ENCODE measurements around the gene RNF114. TPM values are rescaled to one million over a fixed set of nuclear protein-coding genes. Genes with fewer than 3 reads are reported as not detected.

The RNF114 gene
- polyA plus RNA-seq, 1 donor from 2014 or later = 109 TPM

DNA sequence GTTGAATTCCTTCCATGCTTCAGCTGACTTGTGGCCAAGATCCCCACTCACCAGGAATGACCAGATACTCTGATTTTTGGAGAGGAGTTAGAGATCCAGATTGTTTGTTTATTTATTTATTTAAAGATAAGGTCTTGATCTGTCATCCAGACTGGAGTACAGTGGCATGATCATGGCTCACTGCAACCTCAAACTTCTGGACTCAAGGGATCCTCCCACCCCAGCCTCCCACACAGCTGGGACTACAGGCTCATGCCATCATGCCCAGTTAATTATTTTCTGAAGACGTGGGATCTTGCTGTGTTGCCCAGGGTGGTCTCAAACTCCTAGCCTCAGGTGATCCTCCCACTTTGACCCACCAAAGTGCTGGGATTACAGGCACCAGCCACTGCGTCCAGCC lies 16.7 kb upstream of the RNF114 start:
- H3K27me3 ChIP-seq (ENCODE audit: insufficient read depth, low read depth, low read length) = no peaks in the 10 kb centered on the region
- no peak overlapping the region for H3K9ac ChIP-seq (ENCODE audit: low read length)
- H3K9me3 ChIP-seq (ENCODE audit: low read length) = no peaks in the 10 kb centered on the region
- TF ChIP-seq RAD21 (conservative IDR thresholded peaks at IDR 0.05) (no peak), EP300 (conservative IDR thresholded peaks at IDR 0.05; ENCODE audit: poor library complexity, severe bottlenecking) (no peak), TAF1 (IDR thresholded peaks at IDR 0.05; ENCODE audit: low read depth) (no peak), EZH2 (IDR thresholded peaks at IDR 0.05; ENCODE audit: borderline replicate concordance, insufficient read depth, low read length, poor library complexity, severe bottlenecking) (no peak), SMC3 (conservative IDR thresholded peaks at IDR 0.05; ENCODE audit: poor library complexity) (no peak), POLR2AphosphoS5 (IDR thresholded peaks at IDR 0.05) (no peak), MXI1 (conservative IDR thresholded peaks at IDR 0.05; ENCODE audit: poor library complexity, severe bottlenecking) (no peak)
- TF ChIP-seq, protein P1, sequence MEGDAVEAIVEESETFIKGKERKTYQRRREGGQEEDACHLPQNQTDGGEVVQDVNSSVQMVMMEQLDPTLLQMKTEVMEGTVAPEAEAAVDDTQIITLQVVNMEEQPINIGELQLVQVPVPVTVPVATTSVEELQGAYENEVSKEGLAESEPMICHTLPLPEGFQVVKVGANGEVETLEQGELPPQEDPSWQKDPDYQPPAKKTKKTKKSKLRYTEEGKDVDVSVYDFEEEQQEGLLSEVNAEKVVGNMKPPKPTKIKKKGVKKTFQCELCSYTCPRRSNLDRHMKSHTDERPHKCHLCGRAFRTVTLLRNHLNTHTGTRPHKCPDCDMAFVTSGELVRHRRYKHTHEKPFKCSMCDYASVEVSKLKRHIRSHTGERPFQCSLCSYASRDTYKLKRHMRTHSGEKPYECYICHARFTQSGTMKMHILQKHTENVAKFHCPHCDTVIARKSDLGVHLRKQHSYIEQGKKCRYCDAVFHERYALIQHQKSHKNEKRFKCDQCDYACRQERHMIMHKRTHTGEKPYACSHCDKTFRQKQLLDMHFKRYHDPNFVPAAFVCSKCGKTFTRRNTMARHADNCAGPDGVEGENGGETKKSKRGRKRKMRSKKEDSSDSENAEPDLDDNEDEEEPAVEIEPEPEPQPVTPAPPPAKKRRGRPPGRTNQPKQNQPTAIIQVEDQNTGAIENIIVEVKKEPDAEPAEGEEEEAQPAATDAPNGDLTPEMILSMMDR (IDR thresholded peaks at IDR 0.05; ENCODE audit: poor library complexity, severe bottlenecking) = no peak
- TF ChIP-seq, protein P2, sequence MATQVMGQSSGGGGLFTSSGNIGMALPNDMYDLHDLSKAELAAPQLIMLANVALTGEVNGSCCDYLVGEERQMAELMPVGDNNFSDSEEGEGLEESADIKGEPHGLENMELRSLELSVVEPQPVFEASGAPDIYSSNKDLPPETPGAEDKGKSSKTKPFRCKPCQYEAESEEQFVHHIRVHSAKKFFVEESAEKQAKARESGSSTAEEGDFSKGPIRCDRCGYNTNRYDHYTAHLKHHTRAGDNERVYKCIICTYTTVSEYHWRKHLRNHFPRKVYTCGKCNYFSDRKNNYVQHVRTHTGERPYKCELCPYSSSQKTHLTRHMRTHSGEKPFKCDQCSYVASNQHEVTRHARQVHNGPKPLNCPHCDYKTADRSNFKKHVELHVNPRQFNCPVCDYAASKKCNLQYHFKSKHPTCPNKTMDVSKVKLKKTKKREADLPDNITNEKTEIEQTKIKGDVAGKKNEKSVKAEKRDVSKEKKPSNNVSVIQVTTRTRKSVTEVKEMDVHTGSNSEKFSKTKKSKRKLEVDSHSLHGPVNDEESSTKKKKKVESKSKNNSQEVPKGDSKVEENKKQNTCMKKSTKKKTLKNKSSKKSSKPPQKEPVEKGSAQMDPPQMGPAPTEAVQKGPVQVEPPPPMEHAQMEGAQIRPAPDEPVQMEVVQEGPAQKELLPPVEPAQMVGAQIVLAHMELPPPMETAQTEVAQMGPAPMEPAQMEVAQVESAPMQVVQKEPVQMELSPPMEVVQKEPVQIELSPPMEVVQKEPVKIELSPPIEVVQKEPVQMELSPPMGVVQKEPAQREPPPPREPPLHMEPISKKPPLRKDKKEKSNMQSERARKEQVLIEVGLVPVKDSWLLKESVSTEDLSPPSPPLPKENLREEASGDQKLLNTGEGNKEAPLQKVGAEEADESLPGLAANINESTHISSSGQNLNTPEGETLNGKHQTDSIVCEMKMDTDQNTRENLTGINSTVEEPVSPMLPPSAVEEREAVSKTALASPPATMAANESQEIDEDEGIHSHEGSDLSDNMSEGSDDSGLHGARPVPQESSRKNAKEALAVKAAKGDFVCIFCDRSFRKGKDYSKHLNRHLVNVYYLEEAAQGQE (IDR thresholded peaks at IDR 0.05; ENCODE audit: borderline replicate concordance) = no peak
- H4K20me1 ChIP-seq (ENCODE audit: insufficient read depth) = no peaks in the 10 kb centered on the region
- H3K27ac ChIP-seq (ENCODE audit: low read length) = no peak overlapping the region
- H3K9me2 ChIP-seq (ENCODE audit: insufficient read depth, low read length) = no peaks in the 10 kb centered on the region
- H3K79me2 ChIP-seq (replicated peaks; ENCODE audit: insufficient read depth, low read length) = peaks cover 8% of the 10 kb centered on the region
- H3K4me2 ChIP-seq (ENCODE audit: low read length) = no peak overlapping the region
- no peaks in the 10 kb centered on the region for H3F3A ChIP-seq (ENCODE audit: insufficient read depth, low read length, poor library complexity, severe bottlenecking)
- no peaks in the 10 kb centered on the region for H3K36me3 ChIP-seq (ENCODE audit: insufficient read depth, low read length)
- no peak overlapping the region for H2AFZ ChIP-seq (ENCODE audit: low read depth, low read length)
- H3K4me3 ChIP-seq (ENCODE audit: low read length) = no peak overlapping the region

DNA sequence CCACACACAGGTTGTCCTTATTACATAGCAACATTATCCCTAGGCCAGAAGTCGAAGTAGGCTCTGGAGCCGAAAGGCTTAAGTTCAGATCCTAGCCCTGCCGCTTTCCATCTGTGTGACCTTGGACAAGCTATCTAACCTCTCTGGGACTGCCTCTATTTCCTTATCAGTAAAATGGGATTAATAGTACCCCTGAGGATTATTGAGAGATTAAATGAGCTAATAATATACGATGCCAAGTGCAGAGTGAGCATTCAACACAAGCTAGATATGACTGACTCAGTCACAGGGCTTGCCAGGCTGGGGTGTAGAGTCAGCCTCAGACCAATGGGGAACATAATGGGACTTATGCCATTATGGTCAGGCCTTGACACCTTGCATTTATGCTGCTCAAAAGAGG lies 11.9 kb upstream of the RNF114 start:
- no peaks in the 10 kb centered on the region for H3F3A ChIP-seq (ENCODE audit: insufficient read depth, low read length, poor library complexity, severe bottlenecking)
- H3K9ac ChIP-seq (ENCODE audit: low read length) = no peak overlapping the region
- no peaks in the 10 kb centered on the region for H3K9me2 ChIP-seq (ENCODE audit: insufficient read depth, low read length)
- H2AFZ ChIP-seq (ENCODE audit: low read depth, low read length) = no peak overlapping the region
- H3K4me2 ChIP-seq (ENCODE audit: low read length) = no peak overlapping the region
- H3K9me3 ChIP-seq (ENCODE audit: low read length) = no peaks in the 10 kb centered on the region
- TF ChIP-seq, protein P1 (IDR thresholded peaks at IDR 0.05; ENCODE audit: poor library complexity, severe bottlenecking) = no peak
- no peak for TF ChIP-seq SMC3 (conservative IDR thresholded peaks at IDR 0.05; ENCODE audit: poor library complexity)
- TF ChIP-seq, protein P2 (IDR thresholded peaks at IDR 0.05; ENCODE audit: borderline replicate concordance) = no peak
- no peak for TF ChIP-seq RAD21 (conservative IDR thresholded peaks at IDR 0.05)
- TF ChIP-seq MXI1 (conservative IDR thresholded peaks at IDR 0.05; ENCODE audit: poor library complexity, severe bottlenecking) = no peak
- TF ChIP-seq TAF1 (IDR thresholded peaks at IDR 0.05; ENCODE audit: low read depth) = no peak
- TF ChIP-seq EP300 (conservative IDR thresholded peaks at IDR 0.05; ENCODE audit: poor library complexity, severe bottlenecking) = no peak
- no peak for TF ChIP-seq EZH2 (IDR thresholded peaks at IDR 0.05; ENCODE audit: borderline replicate concordance, insufficient read depth, low read length, poor library complexity, severe bottlenecking)
- TF ChIP-seq POLR2AphosphoS5 (IDR thresholded peaks at IDR 0.05) = no peak
- no peaks in the 10 kb centered on the region for H3K36me3 ChIP-seq (ENCODE audit: insufficient read depth, low read length)
- H4K20me1 ChIP-seq (ENCODE audit: insufficient read depth) = no peaks in the 10 kb centered on the region
- no peaks in the 10 kb centered on the region for H3K27me3 ChIP-seq (ENCODE audit: insufficient read depth, low read depth, low read length)
- H3K79me2 ChIP-seq (replicated peaks; ENCODE audit: insufficient read depth, low read length) = no peaks in the 10 kb centered on the region
- H3K27ac ChIP-seq (ENCODE audit: low read length) = no peak overlapping the region
- H3K4me3 ChIP-seq (ENCODE audit: low read length) = no peak overlapping the region
